Kidney (tissue), 14 donors: Measurements from ENCODE around the gene AQP12A. TPM values are rescaled to one million over a fixed set of nuclear protein-coding genes. Genes with fewer than 3 reads are reported as not detected.

Experiments
- DNase-seq, 5 donors: peaks; one replicate each; pipeline ENCODE4 v3.0.0-alpha.2; 2013 to 2020
- FAIRE-seq: peaks from 2 replicates; lab custom pipeline; 2012; peaks lifted over from hg19 to GRCh38; lab: Jason Lieb, UNC
- H3K27ac ChIP-seq, 2 donors: one replicate each; pipeline ENCODE4 v1.7.0; 2013; ENCODE audit warnings: low read depth in 2 of 2, low read length in 2 of 2, inconsistent platforms in 1 of 2
- H3K27me3 ChIP-seq: one replicate; pipeline ENCODE4 v1.7.1; 2013; ENCODE audit warnings: low read length, inconsistent platforms; ENCODE audit not compliant: control insufficient read depth, insufficient read depth
- H3K36me3 ChIP-seq, 3 donors: one replicate each; pipeline versions ENCODE4 v1.7.0 to v1.7.1; 2013; ENCODE audit warnings: low read length in 3 of 3, control low read depth in 1 of 3, inconsistent platforms in 1 of 3; ENCODE audit not compliant: insufficient read depth in 3 of 3, control insufficient read depth in 2 of 3
- H3K4me1 ChIP-seq, 3 donors: one replicate each; pipeline versions ENCODE4 v1.7.0 to v1.7.1; 2013; ENCODE audit warnings: low read length in 3 of 3, inconsistent platforms in 1 of 3, low read depth in 1 of 3; ENCODE audit not compliant: control insufficient read depth in 2 of 3, insufficient read depth in 2 of 3
- H3K4me3 ChIP-seq, 3 donors: one replicate each; pipeline versions ENCODE4 v1.7.0 to v1.8.1; 2013; ENCODE audit warnings: low read length in 3 of 3, control low read depth in 1 of 3, inconsistent platforms in 1 of 3
- H3K9ac ChIP-seq, 3 donors: one replicate each; pipeline versions ENCODE4 v1.7.0 to v1.7.1; 2013; ENCODE audit warnings: low read length in 3 of 3, control low read depth in 1 of 3, inconsistent platforms in 1 of 3
- H3K9me3 ChIP-seq, 3 donors: one replicate each; pipeline versions ENCODE4 v1.7.0 to v1.7.1; 2013; ENCODE audit warnings: low read length in 3 of 3, control low read depth in 1 of 3, inconsistent platforms in 1 of 3; ENCODE audit not compliant: control insufficient read depth in 2 of 3, insufficient read depth in 1 of 3
- CTCF ChIP-seq: IDR thresholded peaks from 3 replicates; pipeline ENCODE4 v1.5.1; 2012; ENCODE audit warnings: mild to moderate bottlenecking, moderate library complexity, borderline replicate concordance; ENCODE audit not compliant: insufficient read depth; ENCODE audit errors: extremely low read depth
- intact Hi-C: fragments of 100-400 bp; cut with DNase I; formaldehyde crosslinking; loops from one replicate; pipeline ENCODE4 v1.11.1; 2022
- polyA plus RNA-seq: library from polyadenylated mRNA; stranded (reverse); fragments of 350-450 nt; fragmentation: Illumina TruSeq; extraction: RNeasy Lipid Tissue Mini Kit (QIAGEN cat#74804); gene quantifications from one replicate; pipeline ENCODE4 v1.2.3, GENCODE V29; 2014; ENCODE audit warnings: low read depth, low replicate concordance; ENCODE audit not compliant: insufficient read depth
- total RNA-seq: library from RNA; stranded (reverse); fragmentation: NEBNext Ultra II Directional; extraction: Animal tissue kit (Norgen Biotek cat#: 25700); gene quantifications from one replicate; pipeline ENCODE4 v1.2.1, GENCODE V29; 2021
- donor health status: control.
- donor health status: control.
- donor health status: control.
- donor health status: control.
- donor health status: control.
- donor health status: DM: yes; HTN: yes; CAD: no.
- donor health status: Normal renal cell carcinoma (clear cell type).

Gene AQP12A
- total and polyA plus RNA-seq, 2 donors from 2014 or later: not detected

GRCh38 chr2:240737958-240738357, 46.3 kb downstream of the AQP12A start:
- no peaks in the 10 kb centered on the region for H3K4me1 ChIP-seq
- H3K36me3 ChIP-seq: no peaks in the 10 kb centered on the region
- no peaks in the 10 kb centered on the region for H3K27me3 ChIP-seq
- H3K9ac ChIP-seq: no peak overlapping the region
- no peak for DNase-seq
- no peak for TF ChIP-seq CTCF
- FAIRE-seq: no peak
- intact Hi-C loops: no loop called here
- H3K9me3 ChIP-seq: no peaks in the 10 kb centered on the region
- no peak overlapping the region for H3K27ac ChIP-seq
- no peak overlapping the region for H3K4me3 ChIP-seq

- TF ChIP-seq CTCF: no peak
- no peak overlapping the region for H3K27ac ChIP-seq
- H3K9ac ChIP-seq: no peak overlapping the region
- H3K27me3 ChIP-seq: no peaks in the 10 kb centered on the region
- H3K4me1 ChIP-seq: no peaks in the 10 kb centered on the region
- H3K9me3 ChIP-seq: no peaks in the 10 kb centered on the region
- no peaks in the 10 kb centered on the region for H3K36me3 ChIP-seq
- intact Hi-C loops: no loop called here
- H3K4me3 ChIP-seq: no peak overlapping the region
- no peak for DNase-seq
- FAIRE-seq: no peak
These were observed 48.1 kb downstream of the AQP12A start for GRCh38 chr2:240739797-240740196.

GRCh38 chr2:240741091-240741490, 49.4 kb downstream of the AQP12A start:
- H3K27ac ChIP-seq: no peak overlapping the region
- H3K27me3 ChIP-seq: no peaks in the 10 kb centered on the region
- intact Hi-C loops: no loop called here
- H3K36me3 ChIP-seq: no peaks in the 10 kb centered on the region
- H3K4me3 ChIP-seq: no peak overlapping the region
- no peak overlapping the region for H3K9ac ChIP-seq
- no peak for FAIRE-seq
- no peaks in the 10 kb centered on the region for H3K9me3 ChIP-seq
- no peak for TF ChIP-seq CTCF
- no peaks in the 10 kb centered on the region for H3K4me1 ChIP-seq
- no peak for DNase-seq

GRCh38 chr2:240742602-240743095, 51.0 kb downstream of the AQP12A start:
- Histone ChIP-seq H3K36me3 (no peaks in the 10 kb centered on the region), H3K4me1 (no peaks in the 10 kb centered on the region), H3K9me3 (no peaks in the 10 kb centered on the region), H3K27ac (no peak overlapping the region), H3K4me3 (no peak overlapping the region), H3K27me3 (no peaks in the 10 kb centered on the region), H3K9ac (no peak overlapping the region)
- DNase-seq (no peak), FAIRE-seq (no peak)
- TF ChIP-seq CTCF: no peak
- intact Hi-C loops: no loop called here
